Skeletal muscle satellite cell (primary cell): ENCODE data around the gene NEK9.
"Not testable (repeated sequence)": the region's sequence is repeated elsewhere in the genome, so short reads cannot be mapped to it uniquely, and the experiment has no call there.

Source experiments
- H3K27me3 ChIP-seq: 2 replicates; pipeline ENCODE4 v1.7.0; 2013; ENCODE audit warnings: low read length; ENCODE audit not compliant: control insufficient read depth, insufficient read depth
- H3K36me3 ChIP-seq: 2 replicates; pipeline ENCODE4 v1.7.0; 2013; ENCODE audit warnings: mild to moderate bottlenecking, control low read depth, low read length; ENCODE audit not compliant: insufficient read depth
- H3K4me1 ChIP-seq: 2 replicates; pipeline ENCODE4 v1.7.0; 2013; ENCODE audit warnings: low read length; ENCODE audit not compliant: control insufficient read depth, insufficient read depth
- H3K4me2 ChIP-seq: 2 replicates; pipeline ENCODE4 v1.7.0; 2013; ENCODE audit warnings: mild to moderate bottlenecking, low read length
- H3K4me3 ChIP-seq: 2 replicates; pipeline ENCODE4 v1.7.0; 2013; ENCODE audit warnings: low read length
- H3K9ac ChIP-seq: 2 replicates; pipeline ENCODE4 v1.7.0; 2013; ENCODE audit warnings: mild to moderate bottlenecking, low read depth, low read length, moderate library complexity
- H3K9me3 ChIP-seq: replicated peaks from 2 replicates; pipeline ENCODE4 v1.7.0; 2013; ENCODE audit warnings: mild to moderate bottlenecking, control low read depth, low read length

NEK9 gene

GRCh38 chr14:75127903-75128595 lies 1.2 kb upstream of the NEK9 start:
- H3K9ac ChIP-seq: peak overlapping the region; percentile 99
- H3K36me3 ChIP-seq: peaks cover 5% of the 10 kb centered on the region
- H3K4me1 ChIP-seq: peaks cover 30% of the 10 kb centered on the region
- no peaks in the 10 kb centered on the region for H3K27me3 ChIP-seq
- H3K4me3 ChIP-seq: peak overlapping the region; percentile 90
- H3K9me3 ChIP-seq: no peaks in the 10 kb centered on the region
- peak overlapping the region; percentile 99 for H3K4me2 ChIP-seq

DNA sequence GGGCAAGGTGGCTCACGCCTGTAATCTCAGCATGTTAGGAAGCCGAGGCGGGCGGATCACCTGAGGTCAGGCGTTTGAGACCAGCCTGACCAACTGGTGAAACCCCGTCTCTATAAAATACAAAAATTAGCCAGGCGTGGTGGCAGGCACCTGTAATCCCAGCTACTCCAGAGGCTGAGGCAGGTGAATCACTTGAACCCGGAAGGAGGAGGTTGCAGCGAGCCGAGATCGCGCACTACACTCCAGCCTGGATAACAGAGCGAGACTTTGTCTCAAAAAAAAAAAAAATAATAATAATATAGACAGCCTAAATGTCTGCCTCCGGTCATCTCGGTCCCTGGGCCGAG lies 599 bp upstream of the NEK9 start:
- H3K4me1 ChIP-seq: peaks cover 30% of the 10 kb centered on the region
- H3K36me3 ChIP-seq, H3K9me3 ChIP-seq, H3K27me3 ChIP-seq: not testable (repeated sequence)
- peak overlapping the region; percentile 90 for H3K4me3 ChIP-seq
- H3K9ac ChIP-seq: peak overlapping the region; percentile 99
- H3K4me2 ChIP-seq: peak overlapping the region; percentile 99

- Histone ChIP-seq H3K4me1 (peaks cover 30% of the 10 kb centered on the region), H3K36me3 (peaks cover 5% of the 10 kb centered on the region), H3K4me3 (peak overlapping the region; percentile 90), H3K27me3 (no peaks in the 10 kb centered on the region), H3K9me3 (no peaks in the 10 kb centered on the region), H3K4me2 (peak overlapping the region; percentile 99), H3K9ac (peak overlapping the region; percentile 99)
These were observed 715 bp downstream of the NEK9 start for GRCh38 chr14:75126121-75126544.

DNA sequence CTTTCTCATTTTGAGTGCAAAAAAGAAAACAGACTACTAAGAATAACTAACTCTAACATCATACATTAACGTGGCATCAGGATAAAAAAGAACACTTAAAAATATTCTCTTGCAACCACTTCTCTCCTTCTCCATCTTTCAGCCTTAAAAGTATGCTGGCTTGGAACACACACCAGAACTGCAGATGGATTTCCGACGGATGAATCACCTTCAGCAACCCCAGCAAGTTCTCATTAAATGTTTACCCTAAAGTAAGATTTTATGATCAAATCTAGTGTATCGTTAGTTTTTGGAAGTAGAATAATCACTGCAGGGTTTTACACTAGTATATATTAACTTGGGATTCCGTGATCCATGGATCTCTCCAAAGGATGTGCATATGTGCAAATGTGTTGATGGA lies 1.2 kb downstream of the NEK9 start:
- Histone ChIP-seq H3K9ac (peak overlapping the region; percentile 99), H3K9me3 (no peaks in the 10 kb centered on the region), H3K4me2 (peak overlapping the region; percentile 99), H3K4me1 (peaks cover 30% of the 10 kb centered on the region), H3K36me3 (peaks cover 7% of the 10 kb centered on the region), H3K27me3 (no peaks in the 10 kb centered on the region), H3K4me3 (peak overlapping the region; percentile 90)

- Histone ChIP-seq H3K36me3 (peaks cover 22% of the 10 kb centered on the region), H3K4me2 (peak overlapping the region; percentile 6), H3K27me3 (no peaks in the 10 kb centered on the region), H3K4me1 (peaks cover 37% of the 10 kb centered on the region), H3K4me3 (no peak overlapping the region), H3K9ac (no peak overlapping the region), H3K9me3 (no peaks in the 10 kb centered on the region)
These were observed 2.9 kb downstream of the NEK9 start for GRCh38 chr14:75123991-75124390.

DNA sequence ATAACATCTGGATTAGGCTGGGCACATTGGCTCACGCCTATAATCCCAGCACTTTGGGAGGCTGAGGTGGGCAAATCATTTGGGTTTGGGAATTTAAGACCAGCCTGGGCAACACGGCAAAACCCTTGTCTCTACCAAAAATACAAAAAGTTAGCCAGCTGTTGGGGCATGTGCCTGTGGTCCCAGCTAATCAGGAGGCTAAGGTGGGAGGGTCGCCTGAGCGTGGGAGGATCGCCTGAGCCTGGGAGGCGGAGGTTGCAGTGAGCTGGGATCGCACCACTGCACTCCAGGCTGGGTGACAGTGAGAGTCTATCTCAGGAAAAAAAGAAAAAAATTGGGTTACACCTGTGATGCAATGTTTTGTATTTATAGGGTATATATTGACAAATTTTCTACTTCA lies 5.3 kb downstream of the NEK9 start:
- no peak overlapping the region for H3K4me3 ChIP-seq
- H3K36me3 ChIP-seq: peaks cover 39% of the 10 kb centered on the region
- H3K9me3 ChIP-seq: no peaks in the 10 kb centered on the region
- H3K4me2 ChIP-seq: no peak overlapping the region
- peaks cover 28% of the 10 kb centered on the region for H3K4me1 ChIP-seq
- H3K27me3 ChIP-seq: no peaks in the 10 kb centered on the region
- no peak overlapping the region for H3K9ac ChIP-seq

DNA sequence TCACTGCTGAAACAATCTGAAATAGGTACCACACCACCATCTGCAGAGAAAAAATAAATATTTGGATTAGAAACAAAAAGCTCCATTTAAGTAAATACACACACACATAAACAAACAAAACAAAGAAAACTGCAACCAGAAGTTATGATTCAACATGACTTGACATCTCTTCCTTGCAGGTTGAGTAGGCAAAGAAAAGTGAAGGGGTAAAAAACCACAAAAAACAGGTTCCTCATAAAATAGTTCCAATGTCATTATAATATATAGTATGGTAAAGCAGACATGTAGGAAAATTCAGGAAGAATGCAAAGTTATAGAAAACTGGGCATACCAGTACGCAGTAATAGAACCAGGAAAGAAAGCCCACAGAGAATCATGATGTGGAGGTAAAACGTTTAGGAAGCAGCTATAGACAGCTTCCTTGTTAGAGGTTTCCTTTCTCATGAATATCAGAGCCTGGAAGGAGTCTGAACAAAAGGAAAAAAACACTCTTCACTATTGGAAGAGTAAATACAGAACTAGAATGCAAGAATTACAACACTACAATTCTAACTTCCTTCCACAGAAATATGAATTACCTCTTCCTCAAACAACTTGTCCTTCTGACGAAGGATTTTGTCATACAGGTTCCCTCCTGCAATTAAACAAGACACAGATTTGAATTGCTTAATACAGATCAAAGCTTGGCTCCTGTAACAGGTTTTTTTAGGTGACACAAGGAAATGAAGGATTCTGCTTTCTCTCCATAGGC lies 6.1 kb downstream of the NEK9 start:
- peaks cover 45% of the 10 kb centered on the region for H3K36me3 ChIP-seq
- no peaks in the 10 kb centered on the region for H3K9me3 ChIP-seq
- H3K9ac ChIP-seq: no peak overlapping the region
- peaks cover 23% of the 10 kb centered on the region for H3K4me1 ChIP-seq
- H3K4me2 ChIP-seq: no peak overlapping the region
- H3K4me3 ChIP-seq: no peak overlapping the region
- H3K27me3 ChIP-seq: no peaks in the 10 kb centered on the region

GRCh38 chr14:75119056-75119455 lies 7.8 kb downstream of the NEK9 start:
- H3K36me3 ChIP-seq: peaks cover 58% of the 10 kb centered on the region
- no peak overlapping the region for H3K9ac ChIP-seq

GRCh38 chr14:75113932-75114539 lies 12.8 kb downstream of the NEK9 start:
- no peak overlapping the region for H3K4me3 ChIP-seq
- H3K9ac ChIP-seq: no peak overlapping the region
- peaks cover 88% of the 10 kb centered on the region for H3K36me3 ChIP-seq
- H3K27me3 ChIP-seq: no peaks in the 10 kb centered on the region
- H3K4me1 ChIP-seq: peaks cover 2% of the 10 kb centered on the region
- H3K9me3 ChIP-seq: no peaks in the 10 kb centered on the region
- no peak overlapping the region for H3K4me2 ChIP-seq

More at GRCh38 chr14:75119056-75119455, 7.8 kb downstream of the NEK9 start:
- Histone ChIP-seq H3K27me3 (no peaks in the 10 kb centered on the region), H3K9me3 (no peaks in the 10 kb centered on the region), H3K4me3 (no peak overlapping the region), H3K4me2 (no peak overlapping the region), H3K4me1 (peaks cover 14% of the 10 kb centered on the region)

GRCh38 chr14:75109877-75110276 lies 17.0 kb downstream of the NEK9 start:
- peaks cover 85% of the 10 kb centered on the region for H3K36me3 ChIP-seq
- H3K27me3 ChIP-seq: no peaks in the 10 kb centered on the region
- no peaks in the 10 kb centered on the region for H3K9me3 ChIP-seq
- H3K4me3 ChIP-seq: no peak overlapping the region
- H3K4me2 ChIP-seq: no peak overlapping the region
- no peak overlapping the region for H3K9ac ChIP-seq
- no peaks in the 10 kb centered on the region for H3K4me1 ChIP-seq

- Histone ChIP-seq H3K4me3 (no peak overlapping the region), H3K36me3 (peaks cover 62% of the 10 kb centered on the region), H3K4me2 (no peak overlapping the region), H3K9me3 (no peaks in the 10 kb centered on the region), H3K27me3 (no peaks in the 10 kb centered on the region), H3K4me1 (no peaks in the 10 kb centered on the region), H3K9ac (no peak overlapping the region)
These were observed 19.7 kb downstream of the NEK9 start for GRCh38 chr14:75107186-75107585.
